Astrocyte of the cerebellum (primary cell): ENCODE measurements around the gene UNKL.
"Not testable (repeated sequence)": the region's sequence is repeated elsewhere in the genome, so short reads cannot be mapped to it uniquely, and the experiment has no call there.

ENCODE experiments used
- DNase-seq: peaks from one replicate; pipeline ENCODE4 v3.0.0-alpha.2; 2011; ENCODE audit warnings: low read depth
- H3K4me3 ChIP-seq: 2 replicates; pipeline ENCODE4 v1.5.1; 2011; ENCODE audit warnings: mild to moderate bottlenecking, low read depth, low read length, moderate library complexity
- CTCF ChIP-seq: IDR thresholded peaks from 2 replicates; pipeline ENCODE4 v1.5.1; 2012; ENCODE audit warnings: low read length, low read depth, moderate library complexity, mild to moderate bottlenecking; ENCODE audit errors: missing control alignments
- in situ Hi-C: cut with HindIII; loops from 2 replicates; pipeline ENCODE4 v1.10.0; 2017; ENCODE audit warnings: low sequenced_read_pairs

Gene UNKL

GRCh38 chr16:1330931-1331711 is 83.4 kb downstream of the UNKL start:
- H3K4me3 ChIP-seq = no peak overlapping the region
- no peak for DNase-seq
- in situ Hi-C loops = no loop called here
- TF ChIP-seq CTCF = no peak

- no peak overlapping the region for H3K4me3 ChIP-seq
- in situ Hi-C loops = no loop called here
- TF ChIP-seq CTCF = peak; percentile 36
- DNase-seq = no peak
These were observed 84.1 kb downstream of the UNKL start for GRCh38 chr16:1330260-1330914.

GRCh38 chr16:1328961-1329360 is 85.5 kb downstream of the UNKL start:
- H3K4me3 ChIP-seq, in situ Hi-C loops, DNase-seq: not testable (repeated sequence)

GRCh38 chr16:1328136-1328535 is 86.4 kb downstream of the UNKL start:
- H3K4me3 ChIP-seq, DNase-seq, in situ Hi-C loops: not testable (repeated sequence)

- in situ Hi-C loops = no loop called here
- no peak overlapping the region for H3K4me3 ChIP-seq
- no peak for TF ChIP-seq CTCF
- no peak for DNase-seq
These were observed 86.9 kb downstream of the UNKL start for GRCh38 chr16:1327619-1327947.

GRCh38 chr16:1326946-1327618 is 87.4 kb downstream of the UNKL start:
- no peak for DNase-seq
- TF ChIP-seq CTCF = no peak
- no peak overlapping the region for H3K4me3 ChIP-seq
- in situ Hi-C loops = no loop called here

GRCh38 chr16:1326391-1326790 is 88.1 kb downstream of the UNKL start:
- no peak for TF ChIP-seq CTCF
- in situ Hi-C loops = no loop called here
- DNase-seq = no peak
- no peak overlapping the region for H3K4me3 ChIP-seq
